Omental fat pad (tissue), 4 donors: ENCODE data around the gene KIRREL3. TPM values are rescaled to one million over a fixed set of nuclear protein-coding genes. Genes with fewer than 3 reads are reported as not detected.
"Not testable (repeated sequence)": the region's sequence is repeated elsewhere in the genome, so short reads cannot be mapped to it uniquely, and the experiment has no call there.

Source experiments
- ATAC-seq: fragments of 150-250 bp; one replicate; pipeline ENCODE4 v1.9.1; 2016; ENCODE audit warnings: mild to moderate bottlenecking, moderate library complexity; ENCODE audit not compliant: low FRiP score
- DNase-seq: peaks from one replicate; pipeline ENCODE4 v3.0.0-alpha.2; 2019; ENCODE audit warnings: low spot score
- CTCF ChIP-seq, 3 donors: fragments of 450-650 bp; IDR thresholded peaks; one replicate each; pipeline ENCODE4 v1.5.1; 2016 to 2017; ENCODE audit warnings: antibody characterized with exemption in 3 of 3, mild to moderate bottlenecking in 3 of 3, moderate library complexity in 2 of 3
- small RNA-seq: library from RNA; depleted of rRNA; stranded (forward); fragments of <200 nt; gene quantifications from one replicate; pipeline ENCODE3, GENCODE V24; 2016
- total RNA-seq, 4 donors: library from RNA; depleted of rRNA; stranded (reverse); fragments of >200 nt; gene quantifications; one replicate each; pipeline ENCODE4 v1.1.0, GENCODE V29; 2016

Gene KIRREL3
- total RNA-seq, 4 donors from 2014 or later: 0.09 to 0.60 TPM; not detected in 2

GRCh38 chr11:126378763-126379162, 621.8 kb downstream of the KIRREL3 start:
- DNase-seq (no peak), ATAC-seq (no peak)

DNA sequence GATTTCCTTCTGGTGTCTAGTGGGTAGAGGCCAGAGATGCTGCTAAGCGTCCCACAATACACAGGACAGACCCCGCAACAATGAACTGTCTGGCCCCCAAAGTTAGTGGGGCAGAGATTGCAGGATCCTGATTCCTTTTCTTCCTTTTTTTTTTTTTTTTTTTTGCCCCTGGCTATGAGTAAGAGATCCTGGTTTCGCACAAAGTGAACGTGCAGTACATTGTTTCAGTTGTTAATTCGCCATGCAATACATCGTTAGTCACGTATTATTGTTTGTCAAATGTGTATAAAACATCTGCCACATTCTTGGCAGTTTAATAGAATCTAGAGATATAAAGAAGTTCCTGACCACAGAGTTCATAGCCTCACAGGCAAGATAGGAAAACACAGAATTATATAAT, 624.8 kb downstream of the KIRREL3 start:
- no peak for TF ChIP-seq CTCF (IDR thresholded peaks at IDR 0.05)
- DNase-seq (no peak), ATAC-seq (no peak)

More at GRCh38 chr11:126378763-126379162, 621.8 kb downstream of the KIRREL3 start:
- no peak for TF ChIP-seq CTCF (IDR thresholded peaks at IDR 0.05)

GRCh38 chr11:126374562-126375300, 625.8 kb downstream of the KIRREL3 start:
- not testable (repeated sequence) for ATAC-seq, DNase-seq

DNA sequence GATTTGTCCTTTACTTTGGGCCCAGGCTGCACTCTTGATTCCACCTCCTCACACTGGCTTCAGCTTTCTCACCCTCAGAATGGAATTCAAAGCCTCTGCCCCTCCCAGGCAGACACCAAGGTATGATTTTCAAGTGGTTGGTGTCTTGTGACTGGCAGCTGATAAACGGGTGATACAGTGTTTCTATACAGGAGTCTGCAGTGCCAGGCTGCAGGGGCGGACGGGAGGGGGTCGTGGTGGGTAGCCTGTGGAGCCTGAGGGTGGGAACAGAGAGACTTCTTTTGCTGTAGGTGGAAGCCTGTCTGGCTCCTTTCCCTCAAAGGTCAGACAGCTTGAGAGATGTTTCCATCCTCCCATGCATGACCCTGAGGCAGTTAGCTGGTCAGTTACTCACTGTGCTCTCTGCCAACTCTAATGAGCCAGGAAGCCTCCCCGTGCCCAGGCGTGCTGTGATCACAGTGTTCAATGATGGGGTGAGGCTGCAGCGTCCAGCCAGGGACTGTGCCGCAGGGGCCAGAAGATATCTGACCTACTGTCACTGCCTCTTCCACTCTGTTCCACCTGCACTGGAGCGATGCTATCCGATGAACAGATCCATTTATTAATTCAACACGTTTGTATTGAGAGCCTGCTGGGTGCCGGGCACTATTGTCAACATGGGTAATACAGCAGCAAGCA, 627.0 kb downstream of the KIRREL3 start:
- ATAC-seq: peak; percentile 91
- DNase-seq: not testable (repeated sequence)

Small RNAs within 50 kb of the gene (small RNA-seq; reads per million reads assigned to genes)
- gene AP001318.3 (not detected), gene MIR3167 (not detected)
